Erythroblast (primary cell): ENCODE measurements around the gene FAM151A.

Experiments used
- DNase-seq, 2 experiments: peaks; one replicate each; lab custom pipeline; 2025; lab: John Stamatoyannopoulos, UW
- GATA1 ChIP-seq: IDR thresholded peaks from 2 replicates; pipeline ENCODE4 v1.6.1; 2011; ENCODE audit warnings: low read depth, mild to moderate bottlenecking, control low read depth, low read length, moderate library complexity
- POLR2A ChIP-seq: IDR thresholded peaks from 2 replicates; pipeline ENCODE4 v1.6.1; 2011; ENCODE audit warnings: mild to moderate bottlenecking, low read length

Gene FAM151A

GRCh38 chr1:54604572-54605370, 18.6 kb downstream of the FAM151A start:
- no peak for DNase-seq

GRCh38 chr1:54604051-54604450, 19.3 kb downstream of the FAM151A start:
- TF ChIP-seq POLR2A: no peak
- no peak for TF ChIP-seq GATA1
- no peak for DNase-seq

More at GRCh38 chr1:54604572-54605370, 18.6 kb downstream of the FAM151A start:
- no peak for TF ChIP-seq POLR2A
- TF ChIP-seq GATA1: no peak

GRCh38 chr1:54603241-54603640, 20.1 kb downstream of the FAM151A start:
- no peak for DNase-seq
- TF ChIP-seq GATA1 (no peak), POLR2A (no peak)

GRCh38 chr1:54602554-54602953, 20.8 kb downstream of the FAM151A start:
- TF ChIP-seq GATA1 (no peak), POLR2A (no peak)
- no peak for DNase-seq

- DNase-seq: no peak
- TF ChIP-seq GATA1: no peak
- no peak for TF ChIP-seq POLR2A
These were observed 21.6 kb downstream of the FAM151A start for GRCh38 chr1:54601730-54602129.

GRCh38 chr1:54600947-54601721, 22.2 kb downstream of the FAM151A start:
- no peak for DNase-seq
- TF ChIP-seq POLR2A (no peak), GATA1 (no peak)

- TF ChIP-seq GATA1 (no peak), POLR2A (no peak)
- no peak for DNase-seq
These were observed 24.0 kb downstream of the FAM151A start for GRCh38 chr1:54599211-54599823.

GRCh38 chr1:54597455-54598030, 25.8 kb downstream of the FAM151A start:
- no peak for TF ChIP-seq POLR2A
- no peak for TF ChIP-seq GATA1
- DNase-seq: no peak

GRCh38 chr1:54596756-54597155, 26.6 kb downstream of the FAM151A start:
- no peak for TF ChIP-seq POLR2A
- no peak for TF ChIP-seq GATA1
- no peak for DNase-seq

- TF ChIP-seq POLR2A (no peak), GATA1 (no peak)
- DNase-seq: no peak
These were observed 27.3 kb downstream of the FAM151A start for GRCh38 chr1:54595956-54596498.

- TF ChIP-seq POLR2A: no peak
- no peak for TF ChIP-seq GATA1
- DNase-seq: no peak
These were observed 28.9 kb downstream of the FAM151A start for GRCh38 chr1:54594463-54594862.

- DNase-seq: no peak
- TF ChIP-seq GATA1: no peak
- no peak for TF ChIP-seq POLR2A
These were observed 29.7 kb downstream of the FAM151A start for GRCh38 chr1:54593571-54594160.
